Lower leg skin (tissue), 3 donors: ENCODE results near the gene FILIP1L.

Experiments
- POLR2A ChIP-seq, 2 donors: fragments of 450-650 bp; IDR thresholded peaks; one replicate each; pipeline ENCODE4 v1.6.1; 2016 to 2017; ENCODE audit warnings: antibody characterized with exemption in 2 of 2, mild to moderate bottlenecking in 1 of 2, moderate library complexity in 1 of 2
- TF ChIP-seq, protein P1 (sequence below), 3 donors: fragments of 450-650 bp; IDR thresholded peaks; one replicate each; pipeline ENCODE4 v1.5.1; 2016; ENCODE audit warnings: antibody characterized with exemption in 3 of 3, mild to moderate bottlenecking in 3 of 3, moderate library complexity in 2 of 3

DNA sequence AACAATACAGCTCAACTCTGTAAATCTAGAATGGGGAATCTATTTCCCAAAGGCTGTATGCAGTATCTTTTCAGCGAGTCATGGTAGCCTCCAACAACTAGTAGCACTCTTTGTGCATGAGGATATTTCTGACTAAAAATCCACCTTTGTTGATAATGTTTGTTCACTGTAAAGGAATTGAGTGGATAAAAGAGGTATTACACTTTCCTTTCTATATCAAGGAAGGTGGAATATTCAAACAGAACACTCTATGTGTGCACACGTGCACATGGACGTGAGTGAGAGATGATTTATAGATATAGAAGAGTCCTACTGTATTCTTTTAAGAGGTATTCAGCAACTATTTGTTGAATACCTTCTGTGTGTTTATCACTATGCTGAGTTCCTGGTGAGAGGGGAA is 228.4 kb downstream of the FILIP1L start:
- no peak for TF ChIP-seq POLR2A (IDR thresholded peaks at IDR 0.05)
- TF ChIP-seq, protein P1, sequence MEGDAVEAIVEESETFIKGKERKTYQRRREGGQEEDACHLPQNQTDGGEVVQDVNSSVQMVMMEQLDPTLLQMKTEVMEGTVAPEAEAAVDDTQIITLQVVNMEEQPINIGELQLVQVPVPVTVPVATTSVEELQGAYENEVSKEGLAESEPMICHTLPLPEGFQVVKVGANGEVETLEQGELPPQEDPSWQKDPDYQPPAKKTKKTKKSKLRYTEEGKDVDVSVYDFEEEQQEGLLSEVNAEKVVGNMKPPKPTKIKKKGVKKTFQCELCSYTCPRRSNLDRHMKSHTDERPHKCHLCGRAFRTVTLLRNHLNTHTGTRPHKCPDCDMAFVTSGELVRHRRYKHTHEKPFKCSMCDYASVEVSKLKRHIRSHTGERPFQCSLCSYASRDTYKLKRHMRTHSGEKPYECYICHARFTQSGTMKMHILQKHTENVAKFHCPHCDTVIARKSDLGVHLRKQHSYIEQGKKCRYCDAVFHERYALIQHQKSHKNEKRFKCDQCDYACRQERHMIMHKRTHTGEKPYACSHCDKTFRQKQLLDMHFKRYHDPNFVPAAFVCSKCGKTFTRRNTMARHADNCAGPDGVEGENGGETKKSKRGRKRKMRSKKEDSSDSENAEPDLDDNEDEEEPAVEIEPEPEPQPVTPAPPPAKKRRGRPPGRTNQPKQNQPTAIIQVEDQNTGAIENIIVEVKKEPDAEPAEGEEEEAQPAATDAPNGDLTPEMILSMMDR (IDR thresholded peaks at IDR 0.05), result no peak
